ENCODE data around the gene SERTM1.

DNA sequence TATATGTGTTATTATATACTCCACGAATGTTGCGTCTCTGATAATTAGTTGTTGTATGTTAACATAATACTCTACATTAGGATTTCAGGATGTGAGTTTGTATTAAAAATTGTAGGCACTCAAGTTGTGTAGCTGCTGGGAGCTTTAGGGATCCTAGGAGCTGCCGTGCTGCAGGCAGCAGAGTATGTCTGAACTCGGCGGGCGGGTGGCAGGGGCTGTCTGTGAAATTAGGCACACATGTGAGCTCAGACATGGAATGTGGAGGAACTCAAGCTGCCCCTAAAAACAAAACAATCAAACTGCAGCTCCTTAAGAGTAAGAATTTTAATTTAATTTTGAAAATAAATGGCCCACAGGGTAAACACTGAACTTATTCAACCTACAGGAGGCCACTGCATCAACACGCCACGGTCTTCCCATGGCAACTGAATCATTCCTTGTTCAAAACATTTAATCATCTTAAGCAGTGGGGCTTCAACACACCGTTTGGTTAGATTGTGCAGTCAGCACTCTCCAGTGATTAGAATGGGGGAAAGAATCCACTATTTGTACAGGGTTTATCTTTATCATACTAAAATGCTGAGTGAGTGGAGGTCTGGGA is 22.7 kb downstream of the SERTM1 start:
- TF ChIP-seq, protein P1, sequence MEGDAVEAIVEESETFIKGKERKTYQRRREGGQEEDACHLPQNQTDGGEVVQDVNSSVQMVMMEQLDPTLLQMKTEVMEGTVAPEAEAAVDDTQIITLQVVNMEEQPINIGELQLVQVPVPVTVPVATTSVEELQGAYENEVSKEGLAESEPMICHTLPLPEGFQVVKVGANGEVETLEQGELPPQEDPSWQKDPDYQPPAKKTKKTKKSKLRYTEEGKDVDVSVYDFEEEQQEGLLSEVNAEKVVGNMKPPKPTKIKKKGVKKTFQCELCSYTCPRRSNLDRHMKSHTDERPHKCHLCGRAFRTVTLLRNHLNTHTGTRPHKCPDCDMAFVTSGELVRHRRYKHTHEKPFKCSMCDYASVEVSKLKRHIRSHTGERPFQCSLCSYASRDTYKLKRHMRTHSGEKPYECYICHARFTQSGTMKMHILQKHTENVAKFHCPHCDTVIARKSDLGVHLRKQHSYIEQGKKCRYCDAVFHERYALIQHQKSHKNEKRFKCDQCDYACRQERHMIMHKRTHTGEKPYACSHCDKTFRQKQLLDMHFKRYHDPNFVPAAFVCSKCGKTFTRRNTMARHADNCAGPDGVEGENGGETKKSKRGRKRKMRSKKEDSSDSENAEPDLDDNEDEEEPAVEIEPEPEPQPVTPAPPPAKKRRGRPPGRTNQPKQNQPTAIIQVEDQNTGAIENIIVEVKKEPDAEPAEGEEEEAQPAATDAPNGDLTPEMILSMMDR (IDR thresholded peaks at IDR 0.05; ENCODE audit: extremely low read depth in 1 of 2, insufficient read depth in 1 of 2, low read depth in 1 of 2, low read length in 2 of 2) = no peak
- TF ChIP-seq MYC (IDR thresholded peaks at IDR 0.05; ENCODE audit: low read depth, low read length) (no peak), POLR2AphosphoS5 (IDR thresholded peaks at IDR 0.05; ENCODE audit: insufficient read depth, low read depth, low read length) (no peak), POLR2A (IDR thresholded peaks at IDR 0.05; ENCODE audit: low read depth, low read length) (no peak), EZH2 (IDR thresholded peaks at IDR 0.05; ENCODE audit: borderline replicate concordance, low read depth, low read length, severe bottlenecking) (no peak), FOS (IDR thresholded peaks at IDR 0.05; ENCODE audit: borderline replicate concordance, insufficient read depth, low read length) (no peak), JUN (IDR thresholded peaks at IDR 0.05; ENCODE audit: borderline replicate concordance, insufficient read depth, insufficient read length, low read depth) (no peak), MAX (IDR thresholded peaks at IDR 0.05; ENCODE audit: insufficient read depth, insufficient read length) (no peak)

Measured in endothelial cell of umbilical vein (primary cell).